PFSK-1 (cell line): ENCODE measurements around the gene PTTG1IP.

Experiments used
- POLR2AphosphoS5 ChIP-seq: IDR thresholded peaks from 2 replicates; pipeline ENCODE4 v1.6.1; 2012; ENCODE audit warnings: low read depth, mild to moderate bottlenecking, control low read depth, low read length, moderate library complexity
- SIN3A ChIP-seq: IDR thresholded peaks from 2 replicates; pipeline ENCODE4 v1.6.1; 2012; ENCODE audit warnings: mild to moderate bottlenecking, low read length, moderate library complexity, borderline replicate concordance; ENCODE audit not compliant: insufficient read depth
- TAF1 ChIP-seq: IDR thresholded peaks from 2 replicates; pipeline ENCODE4 v1.6.1; 2012; ENCODE audit warnings: low read length, control low read depth, borderline replicate concordance; ENCODE audit not compliant: insufficient read depth

DNA sequence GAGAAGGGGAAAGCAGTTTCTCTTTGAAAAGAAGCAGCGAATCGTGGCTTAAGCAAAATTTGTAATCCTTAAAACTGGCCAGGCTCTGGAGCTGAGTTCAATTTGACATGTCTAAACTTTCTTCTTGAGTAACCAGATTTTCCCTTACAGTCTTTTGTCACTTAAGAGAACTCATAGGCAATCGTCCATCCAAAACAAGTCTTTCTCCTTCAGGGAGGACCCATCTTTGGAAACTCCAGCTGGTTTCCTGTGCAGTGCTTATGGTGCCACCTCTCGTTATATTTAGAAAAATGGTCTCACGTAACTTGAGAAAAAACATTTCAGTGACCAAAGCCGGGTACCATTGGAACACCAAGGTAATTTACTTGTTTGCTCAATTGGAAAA lies 1.8 kb upstream of the PTTG1IP start:
- TF ChIP-seq POLR2AphosphoS5 (no peak), TAF1 (no peak), SIN3A (no peak)
